ENCODE results near the gene KHDC3L. TPM values are rescaled to one million over a fixed set of nuclear protein-coding genes. Genes with fewer than 3 reads are reported as not detected.

Gene KHDC3L
- polyA plus RNA-seq, 4 donors: 0.13 to 0.14 (median 0.13) TPM; not detected in 1

Other genes starting within 250 kb of the KHDC3L start
- gene KHDC1L, start 137.2 kb upstream of the KHDC3L start, polyA plus RNA-seq (ENCODE audit: insufficient read length in 4 of 4): under 1 TPM in 2 of 4 donors, not detected in 2; 0.30 to 0.32 TPM
- gene KHDC1, start 99.5 kb upstream of the KHDC3L start, polyA plus RNA-seq (ENCODE audit: insufficient read length in 4 of 4): 10 to 100 TPM in 1 of 4 donors, 1 to 10 TPM in 3; 6.9 to 12.0 (median 9.6) TPM
- gene DPPA5, start 8.4 kb upstream of the KHDC3L start, polyA plus RNA-seq (ENCODE audit: insufficient read length in 4 of 4): under 1 TPM in 1 of 4 donors, not detected in 3; 0.22 TPM
- under 1 TPM in 3 of 4 donors, not detected in 1; 0.21 to 0.37 (median 0.21) TPM for gene OOEP, start 7.2 kb downstream of the KHDC3L start, polyA plus RNA-seq (ENCODE audit: insufficient read length in 4 of 4)
- 1 to 10 TPM in 1 of 4 donors, under 1 TPM in 3; 0.47 to 1.6 (median 0.82) TPM for gene DDX43, start 32.2 kb downstream of the KHDC3L start, polyA plus RNA-seq (ENCODE audit: insufficient read length in 4 of 4)
- gene CGAS, start 89.6 kb downstream of the KHDC3L start, polyA plus RNA-seq (ENCODE audit: insufficient read length in 4 of 4): 1 to 10 TPM; 2.9 to 3.8 (median 3.1) TPM
- gene MTO1, start 99.1 kb downstream of the KHDC3L start, polyA plus RNA-seq (ENCODE audit: insufficient read length in 4 of 4): 10 to 100 TPM; 30.2 to 38.1 (median 31.4) TPM
- gene EEF1A1, start 158.4 kb downstream of the KHDC3L start, polyA plus RNA-seq (ENCODE audit: insufficient read length in 4 of 4): over 10,000 TPM; 17,301 to 23,089 (median 19,467) TPM